COLO829 (cell line): ENCODE measurements around the gene SIPA1L3.
"Not testable (repeated sequence)": the region's sequence is repeated elsewhere in the genome, so short reads cannot be mapped to it uniquely, and the experiment has no call there.

Experiments
- DNase-seq: peaks from one replicate; pipeline ENCODE4 v3.0.0; 2012; ENCODE audit warnings: low spot score

The SIPA1L3 gene

DNA sequence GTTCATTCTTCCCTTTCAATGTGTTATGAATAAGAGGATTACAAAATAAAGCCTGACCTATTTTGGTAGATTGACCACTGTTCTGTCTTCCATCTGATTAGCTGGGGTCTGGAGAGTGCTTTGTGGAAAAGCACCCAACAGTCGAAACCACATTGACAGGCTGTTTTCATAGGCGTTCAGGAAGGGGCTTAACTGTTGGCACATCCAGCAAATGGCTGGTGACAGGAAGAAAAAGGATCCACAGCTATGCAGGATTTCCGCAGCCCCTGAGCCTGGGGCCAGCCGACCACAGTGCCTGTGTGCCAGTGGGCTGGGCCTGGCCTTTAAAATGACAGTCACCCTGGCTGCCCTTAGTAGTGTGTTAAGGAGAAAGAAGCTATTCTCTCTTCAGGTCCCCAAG lies 113.3 kb downstream of the SIPA1L3 start:
- DNase-seq: no peak

DNA sequence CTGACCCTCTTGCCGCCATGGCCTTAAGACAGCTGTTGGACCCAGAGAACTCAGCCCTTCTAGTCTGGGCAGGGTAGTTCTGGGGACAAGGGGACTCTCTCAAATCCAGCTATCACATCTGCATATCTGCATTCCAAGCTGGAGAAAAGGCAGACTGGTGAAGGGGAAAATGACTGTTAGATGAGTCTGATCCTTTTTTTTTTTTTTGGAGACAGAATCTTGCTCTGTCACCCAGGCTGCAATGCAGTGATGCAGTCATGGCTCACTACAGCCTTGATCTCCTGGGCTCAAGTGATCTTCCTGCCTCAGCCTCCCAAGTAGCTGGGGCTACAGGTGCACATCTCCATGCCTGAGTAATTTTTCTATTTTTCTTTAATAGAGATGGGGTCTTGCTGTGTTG lies 114.3 kb downstream of the SIPA1L3 start:
- no peak for DNase-seq

DNA sequence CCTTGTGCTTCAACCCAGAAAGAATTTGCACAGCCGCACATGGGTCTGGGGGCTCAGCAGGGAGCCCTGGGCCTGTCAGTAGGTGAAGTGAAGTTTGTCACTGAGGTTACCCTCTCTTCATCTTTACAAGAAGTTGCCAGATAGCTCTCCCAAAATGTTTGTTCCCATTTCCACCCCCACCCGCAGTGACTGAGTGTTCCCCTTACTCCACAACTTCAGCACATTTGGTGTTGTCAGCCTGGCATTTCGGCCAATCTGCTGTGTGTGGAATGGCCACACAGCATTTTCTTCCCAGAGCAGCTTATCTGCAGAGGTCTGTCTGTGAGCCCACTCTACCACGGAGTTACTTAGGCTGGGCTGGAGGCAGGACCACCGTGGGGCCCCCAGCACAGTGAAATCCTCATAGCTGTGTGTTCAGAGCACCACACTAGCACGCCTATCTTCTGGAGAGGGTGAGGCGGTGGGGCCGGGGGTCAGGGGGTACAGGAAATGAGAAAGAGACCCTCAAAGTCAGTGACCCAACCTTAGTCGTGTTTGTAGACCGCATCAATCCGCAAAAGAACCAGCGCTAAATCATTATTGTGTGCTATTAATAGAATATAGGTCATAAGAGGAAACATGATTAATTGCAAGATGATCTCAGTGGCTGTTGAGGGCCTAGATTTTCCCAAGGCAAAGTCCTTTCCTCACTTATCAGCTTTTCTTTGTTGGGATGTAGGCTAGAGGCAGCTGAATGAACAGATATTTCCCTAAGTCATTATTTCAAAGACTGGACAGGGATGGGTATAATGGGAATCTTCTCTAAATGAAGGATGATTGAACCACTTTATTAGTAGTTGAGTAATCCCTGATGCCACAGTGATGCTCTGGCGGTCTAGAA lies 116.0 kb downstream of the SIPA1L3 start:
- DNase-seq: no peak

DNA sequence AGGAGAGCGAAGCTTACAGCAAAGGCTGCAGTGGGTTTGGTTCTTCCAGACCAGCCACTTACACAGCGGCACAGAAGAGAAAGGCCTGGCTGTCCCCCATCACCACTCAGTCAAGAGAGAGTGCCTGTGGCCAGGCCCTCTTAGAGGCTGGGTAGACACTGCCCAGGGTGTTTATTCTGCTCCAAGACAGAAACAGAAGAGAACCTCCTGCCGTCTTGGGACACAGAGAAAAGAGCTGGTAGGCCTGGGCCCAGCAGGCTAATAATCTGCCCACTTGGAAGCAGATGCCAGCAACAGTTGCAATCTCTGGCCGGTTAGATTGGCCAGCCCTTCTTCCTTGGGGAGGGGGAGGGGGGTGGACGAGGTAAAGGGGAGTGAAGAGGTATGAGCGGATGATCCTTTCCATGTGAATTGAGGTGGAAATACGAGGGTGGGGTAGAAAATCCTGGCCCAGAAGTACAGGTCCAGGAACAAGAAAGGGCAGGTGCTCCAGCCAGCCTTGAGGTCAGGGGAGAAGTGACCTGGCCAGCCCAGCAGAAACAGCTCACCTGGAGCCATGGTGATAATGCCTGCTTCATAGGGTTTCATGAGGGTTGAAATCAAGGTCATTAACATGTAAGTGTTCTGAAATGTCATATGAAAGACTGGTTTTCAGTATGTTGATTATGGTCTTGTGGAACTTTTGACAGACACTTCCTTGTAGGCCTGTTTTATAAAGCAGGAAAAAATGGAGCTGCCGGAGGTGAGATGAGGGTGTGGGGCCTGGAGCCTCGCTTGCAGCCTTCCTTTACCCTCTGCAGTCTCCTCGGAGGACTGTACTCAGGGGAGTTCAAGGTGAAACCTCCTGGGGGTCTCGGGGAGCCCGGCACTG lies 116.9 kb downstream of the SIPA1L3 start:
- DNase-seq: no peak

DNA sequence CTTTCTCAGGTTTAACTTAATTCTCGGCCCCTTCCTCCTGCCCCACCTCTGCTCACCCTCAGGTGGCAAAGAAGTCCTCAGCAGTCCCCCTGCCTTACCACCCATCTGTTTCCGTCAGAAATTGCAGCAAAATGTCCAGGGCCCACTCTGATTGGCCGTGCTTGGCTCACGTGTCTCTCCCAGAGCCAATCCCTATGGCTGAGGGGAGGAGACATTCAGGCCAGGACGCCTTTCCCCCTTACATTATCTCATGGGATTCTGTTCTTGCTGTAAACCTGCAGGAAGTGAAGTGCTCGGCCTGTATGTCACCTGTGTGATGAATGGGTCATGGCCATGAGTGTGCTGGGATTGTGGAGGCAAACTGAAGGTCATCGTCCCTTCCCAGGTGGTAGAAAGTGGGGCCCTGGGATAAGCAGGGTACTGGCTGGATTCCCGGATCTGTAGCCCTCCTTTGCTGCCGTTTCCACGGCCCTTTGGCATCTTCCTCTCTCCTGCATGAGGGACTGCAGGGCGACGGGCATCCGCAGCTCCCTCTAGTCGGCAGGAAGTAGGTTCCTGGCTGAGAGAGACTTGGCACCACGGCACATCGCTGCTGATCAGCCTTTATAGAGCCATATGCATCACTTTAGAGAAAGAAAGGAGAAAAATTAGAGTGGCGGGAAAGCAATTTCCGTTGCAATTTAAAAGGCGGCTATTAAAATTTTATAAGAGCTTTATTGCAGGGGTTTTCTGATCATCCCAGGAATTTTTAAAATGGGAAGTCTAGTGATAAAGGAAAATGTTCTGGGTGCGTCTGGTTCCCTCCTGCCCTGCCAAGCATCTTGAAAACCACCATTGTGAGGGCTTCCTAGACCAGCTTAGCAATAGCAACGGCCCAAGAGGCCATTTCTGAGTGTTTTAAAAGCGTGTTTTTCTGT lies 118.2 kb downstream of the SIPA1L3 start:
- DNase-seq: no peak

DNA sequence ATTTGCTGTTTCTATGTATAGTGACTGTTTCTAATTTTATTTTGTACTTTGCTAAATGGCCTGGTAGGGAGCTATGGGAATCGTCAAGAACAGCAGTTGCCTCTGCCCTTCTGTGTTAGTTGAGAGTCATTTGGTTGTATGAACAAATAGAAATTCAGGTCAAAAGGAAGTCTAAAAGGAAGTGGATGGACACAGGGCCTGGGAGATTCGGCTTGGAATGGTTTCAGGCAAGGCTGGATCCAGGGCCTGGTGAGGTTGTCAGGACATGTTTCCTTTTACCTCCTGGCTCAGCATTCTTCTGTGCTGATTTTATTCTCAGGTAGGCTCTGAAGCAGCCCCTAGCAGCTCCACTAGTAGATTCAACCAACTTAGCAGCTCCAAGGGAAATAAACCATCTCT lies 118.9 kb downstream of the SIPA1L3 start:
- DNase-seq: no peak

DNA sequence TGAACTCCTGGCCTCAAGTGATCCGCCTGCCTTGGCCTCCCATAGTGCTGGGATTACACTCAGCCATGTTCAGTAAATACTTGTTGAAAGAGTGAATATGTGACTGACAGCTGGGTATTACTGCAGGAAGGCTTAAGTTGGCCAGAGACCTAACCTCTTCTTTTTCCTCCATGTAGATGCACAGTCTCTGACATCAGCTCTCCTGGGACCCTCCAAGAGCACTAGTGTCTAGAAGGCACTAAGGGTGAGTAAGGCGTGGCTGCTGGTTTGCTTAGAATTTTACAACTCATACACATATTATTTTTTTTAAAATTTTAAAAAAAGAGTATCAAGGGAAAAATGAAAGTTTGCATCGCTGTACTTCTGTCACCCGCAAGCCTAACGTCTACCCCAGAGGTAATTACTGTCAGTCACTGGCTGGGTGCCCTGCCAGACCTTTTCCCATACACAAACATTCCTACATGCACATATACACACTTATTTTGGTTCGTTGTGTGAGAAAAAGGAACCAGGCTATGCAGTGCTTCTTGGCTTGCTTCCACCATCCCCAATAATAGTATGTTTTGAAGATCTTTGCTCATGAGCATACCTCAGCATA lies 122.0 kb downstream of the SIPA1L3 start:
- DNase-seq: no peak

DNA sequence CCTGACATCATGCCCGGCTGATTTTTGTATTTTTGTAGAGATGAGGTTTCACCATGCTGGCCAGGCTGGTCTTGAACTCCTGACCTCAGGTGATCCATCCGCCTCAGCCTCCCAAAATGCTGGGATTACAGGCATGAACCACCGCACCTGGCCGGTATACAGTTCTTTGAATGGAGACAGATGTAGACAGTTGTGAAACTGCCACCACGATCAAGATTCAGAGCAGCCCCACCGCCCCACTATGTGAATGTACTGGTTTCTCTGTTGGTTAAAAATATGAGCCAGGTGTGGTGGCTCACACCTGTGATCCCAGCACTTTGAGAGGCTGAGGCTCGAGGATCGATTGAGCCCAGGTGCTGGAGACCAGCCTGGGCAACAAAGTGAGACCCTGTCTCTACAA lies 123.0 kb downstream of the SIPA1L3 start:
- not testable (repeated sequence) for DNase-seq

DNA sequence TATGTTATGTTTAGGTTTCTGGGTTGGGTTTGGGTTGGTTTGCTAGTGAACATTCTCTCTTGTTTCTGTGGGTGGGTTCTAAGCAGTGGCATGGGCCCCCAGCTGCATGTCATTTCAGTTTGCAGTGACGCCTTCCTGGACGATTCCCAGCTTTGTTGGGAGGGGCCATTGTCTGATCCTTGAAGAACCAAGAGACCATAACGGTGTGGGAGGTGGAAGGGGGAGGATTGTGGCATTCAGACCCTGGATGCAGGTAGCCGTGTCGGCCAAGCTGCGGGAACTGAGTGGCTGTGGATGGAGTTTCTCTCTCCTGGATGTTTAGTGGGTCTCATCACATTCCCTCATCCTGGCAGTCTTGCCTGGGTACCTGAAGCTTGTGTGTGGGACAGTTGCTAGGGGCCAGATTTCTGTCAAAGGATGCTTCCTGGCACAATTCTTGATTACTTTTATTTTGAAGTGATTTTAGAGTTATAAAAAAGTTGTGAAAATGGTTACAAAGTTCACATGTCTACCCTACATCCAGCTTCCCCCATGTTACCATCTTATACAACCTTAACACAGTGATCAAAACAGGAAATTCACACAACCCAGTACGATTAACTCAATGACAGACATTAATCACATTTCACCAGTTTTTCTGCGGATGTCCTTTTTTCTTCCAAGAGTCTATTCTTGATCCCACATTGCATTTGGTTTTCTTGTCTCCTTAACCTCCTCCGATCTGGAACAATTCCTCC lies 123.8 kb downstream of the SIPA1L3 start:
- DNase-seq: no peak

DNA sequence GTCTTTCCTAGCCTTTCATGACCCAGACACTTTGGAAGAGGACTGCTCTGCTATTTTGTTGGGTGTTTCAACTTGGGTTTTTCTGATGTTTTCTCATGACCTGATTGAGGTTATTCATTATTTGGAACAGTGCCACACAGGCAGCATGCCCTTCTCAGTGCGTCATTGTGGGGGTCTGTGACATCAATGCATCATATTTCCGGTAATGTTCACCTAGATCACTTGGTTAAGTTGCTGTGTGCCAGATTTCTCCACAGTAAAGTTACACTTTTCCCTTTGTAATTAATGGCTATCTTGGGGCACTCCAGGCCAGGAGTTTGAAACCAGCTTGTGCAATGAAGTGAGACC lies 124.4 kb downstream of the SIPA1L3 start:
- DNase-seq: no peak

DNA sequence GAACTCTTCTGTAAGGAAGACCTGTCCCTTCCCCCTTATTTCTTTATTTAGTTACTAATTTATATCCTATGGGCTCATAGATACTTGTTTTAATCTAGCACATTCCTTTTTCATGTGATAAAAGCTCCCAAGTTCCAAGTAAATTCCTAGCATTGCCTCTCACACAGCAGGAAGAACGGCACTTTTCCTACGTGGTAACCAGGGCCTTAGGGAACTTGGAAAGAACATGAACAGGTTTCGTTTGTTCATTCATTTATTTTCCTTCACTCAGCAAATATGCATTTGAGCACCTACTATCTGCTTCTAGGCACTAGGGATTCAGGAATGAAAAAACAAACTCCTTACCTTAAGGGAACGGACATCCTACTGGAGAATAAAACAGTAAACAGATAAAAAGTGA lies 125.1 kb downstream of the SIPA1L3 start:
- DNase-seq: no peak

DNA sequence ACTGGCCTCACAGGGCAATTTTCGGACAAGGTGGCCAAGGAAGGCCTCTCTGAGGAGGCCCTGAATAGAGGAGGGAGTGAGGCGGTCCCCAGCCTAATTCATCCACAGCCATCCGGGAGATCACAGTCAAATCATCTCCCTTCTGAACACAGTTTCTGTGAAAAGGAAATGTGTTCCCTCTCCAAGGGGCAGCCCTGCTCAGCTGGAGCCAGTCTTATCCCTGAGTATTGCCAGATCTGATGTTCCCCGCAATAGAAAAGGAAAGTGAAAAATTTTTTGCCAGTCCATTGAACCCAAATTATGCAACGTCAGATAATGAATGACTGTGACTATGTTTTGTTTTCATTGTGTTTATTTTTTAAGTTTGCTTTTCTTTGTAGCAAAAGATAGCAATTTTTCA lies 125.9 kb downstream of the SIPA1L3 start:
- DNase-seq: no peak

DNA sequence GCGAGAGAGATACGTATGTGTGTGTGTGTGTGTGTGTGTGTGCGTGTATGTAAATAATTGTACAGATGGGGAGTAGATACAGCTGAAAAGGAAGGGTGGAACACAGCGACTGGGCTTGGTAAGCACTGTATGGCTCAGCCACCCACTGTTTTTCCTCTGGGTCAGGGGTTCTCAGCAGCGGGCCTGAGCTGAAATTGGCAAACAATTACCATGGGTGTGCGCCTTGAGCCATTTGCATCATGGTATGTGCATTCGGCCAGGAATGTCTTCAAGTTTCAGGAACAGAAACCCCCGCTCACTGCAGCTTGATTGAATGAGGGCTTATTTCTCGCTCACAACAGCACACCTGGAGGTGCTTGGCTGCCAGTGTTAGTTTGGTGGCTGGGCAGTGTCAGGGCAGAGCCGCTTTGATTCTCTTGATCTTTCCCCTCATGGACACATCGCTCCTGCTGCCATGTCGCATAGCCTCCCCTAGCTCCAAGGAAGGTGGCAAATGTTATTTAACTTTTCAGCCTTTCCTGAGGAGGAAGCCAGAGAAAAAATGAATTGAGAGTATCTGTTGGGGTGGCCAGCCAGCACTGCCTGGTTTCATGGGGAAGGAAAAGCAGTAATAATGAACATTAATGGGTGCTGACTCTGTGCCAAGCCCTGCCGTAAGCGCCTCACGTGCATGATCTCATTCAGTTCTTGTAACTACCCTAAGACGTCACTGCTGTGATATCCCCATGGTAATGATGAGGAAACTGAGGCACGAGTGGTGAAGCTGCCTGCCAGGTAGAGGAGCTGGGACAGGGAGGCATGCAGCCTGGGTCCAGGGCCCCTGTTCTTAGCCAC lies 126.9 kb downstream of the SIPA1L3 start:
- DNase-seq: no peak

DNA sequence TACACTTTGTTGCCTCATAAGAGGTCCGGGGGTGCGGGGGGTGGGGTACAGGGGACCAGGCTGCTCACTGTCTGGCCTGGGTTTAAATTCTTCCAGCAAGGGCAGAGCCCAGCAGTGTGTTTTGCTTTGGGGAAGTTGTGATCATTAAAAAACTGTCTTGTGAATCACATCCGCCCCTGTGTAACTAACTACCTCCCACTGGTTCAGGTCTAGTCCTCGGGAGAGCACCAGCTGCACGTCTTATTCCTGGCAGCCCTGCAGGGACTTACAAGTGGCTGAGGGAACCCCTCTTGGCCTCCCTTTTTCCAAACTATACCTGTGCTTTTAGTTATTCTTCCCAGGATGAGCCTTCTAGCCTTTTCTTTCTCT lies 127.5 kb downstream of the SIPA1L3 start:
- no peak for DNase-seq

DNA sequence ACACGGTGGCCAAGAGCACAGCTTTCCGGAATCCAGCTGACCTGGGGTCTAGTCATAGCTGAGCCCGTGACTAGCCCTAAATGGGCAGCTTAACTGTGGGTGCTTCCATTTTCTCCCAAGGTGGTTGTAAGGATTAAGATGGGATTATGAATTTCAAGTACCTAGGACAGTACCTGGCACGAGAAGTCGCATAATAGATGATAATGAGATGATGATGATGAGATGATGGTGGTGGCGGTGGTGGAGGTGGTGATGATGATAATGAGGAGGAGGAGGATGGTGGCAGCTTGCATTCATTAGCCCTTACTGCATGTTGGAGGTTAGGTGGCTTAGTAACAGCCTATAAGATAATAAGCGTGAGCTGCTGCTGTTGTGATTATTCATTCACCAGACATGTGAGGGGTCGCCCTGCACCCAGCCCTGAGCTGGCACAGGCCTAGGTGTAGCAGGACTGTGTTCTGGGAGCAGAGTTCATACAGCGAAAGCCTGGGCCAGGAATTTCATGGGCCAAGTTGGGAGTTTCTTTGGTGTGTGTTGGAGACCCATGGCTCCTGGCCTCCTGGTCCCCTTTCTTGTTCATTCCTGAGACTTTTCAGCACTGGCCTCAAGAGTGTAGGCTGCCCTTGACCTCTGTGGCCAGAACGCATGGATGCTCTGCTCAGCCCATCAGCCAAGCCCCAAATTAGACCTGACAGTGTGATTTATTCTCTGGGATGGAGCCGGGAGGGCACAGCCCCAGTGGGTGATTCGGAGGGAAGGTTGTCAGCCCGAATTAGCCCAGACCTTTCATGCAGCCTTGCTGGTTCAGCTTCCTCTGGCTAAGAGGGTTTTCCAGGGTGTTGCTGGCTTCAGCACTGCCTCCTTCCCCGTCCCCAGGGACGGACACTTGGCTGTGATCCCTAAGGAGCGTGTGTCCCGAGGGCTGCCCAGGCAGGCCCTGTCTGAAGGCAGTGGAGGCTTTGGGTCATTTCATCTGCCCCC lies 128.8 kb downstream of the SIPA1L3 start:
- no peak for DNase-seq

DNA sequence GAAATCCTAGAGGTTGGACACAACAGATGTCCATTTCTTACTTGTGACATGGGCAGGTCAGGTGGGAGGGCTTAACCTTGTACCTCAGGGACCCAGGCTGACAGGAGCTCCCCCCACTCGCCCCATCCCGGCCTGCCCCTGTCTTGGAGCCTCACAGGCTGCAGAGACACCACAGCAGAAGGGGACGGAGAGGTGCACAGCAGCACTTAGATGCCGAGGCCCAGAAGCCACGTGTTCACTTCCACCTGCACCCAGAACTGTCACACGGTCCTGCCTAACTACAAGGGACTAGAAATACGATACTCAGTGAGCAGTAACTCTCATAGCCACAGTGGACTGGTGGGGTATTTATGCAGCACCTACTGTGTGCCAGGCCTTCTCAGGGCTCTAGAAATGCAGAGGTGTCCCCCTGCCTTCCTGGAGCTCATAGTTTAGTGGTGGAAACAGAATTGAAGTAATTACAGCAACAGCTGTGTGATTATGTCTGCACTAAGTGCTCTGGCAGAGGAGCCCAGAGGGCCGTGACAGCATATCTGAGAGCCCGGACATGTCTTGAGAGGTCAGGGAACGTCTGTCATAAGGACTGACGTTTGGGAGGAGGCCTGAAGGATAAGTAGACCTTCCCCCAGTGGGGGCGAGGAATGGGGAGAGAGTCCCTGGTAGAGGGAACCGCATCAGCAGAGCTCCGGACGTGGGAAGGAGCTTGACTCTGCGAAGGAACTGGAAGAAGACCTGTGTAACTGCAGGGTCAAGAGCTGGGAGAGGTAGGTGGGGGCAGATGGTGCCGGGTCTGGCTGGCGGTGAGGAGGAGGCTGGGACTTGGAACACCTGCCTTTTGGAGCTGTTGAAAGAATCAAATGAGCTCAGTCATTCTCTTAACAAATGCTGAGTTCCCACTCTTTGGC lies 130.0 kb downstream of the SIPA1L3 start:
- DNase-seq: no peak

DNA sequence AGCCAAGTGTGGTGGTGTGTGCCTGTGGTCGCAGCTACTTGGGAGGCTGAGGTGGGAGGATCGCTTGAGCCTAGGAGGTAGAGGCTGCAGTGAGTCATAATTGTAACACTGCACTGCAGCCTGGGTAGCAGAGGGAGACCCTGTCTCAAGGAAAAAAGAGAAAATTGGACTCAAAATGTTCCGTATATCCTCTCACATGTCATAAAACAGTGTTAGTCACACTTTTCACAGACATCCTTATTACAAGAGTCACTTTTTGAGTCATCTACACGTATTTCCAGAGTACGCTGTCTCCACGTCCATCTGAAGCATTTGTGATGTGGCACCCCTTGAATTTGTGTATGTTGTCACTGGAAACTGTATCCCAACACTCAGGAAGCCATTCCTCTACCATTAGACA lies 133.0 kb downstream of the SIPA1L3 start:
- DNase-seq: no peak

DNA sequence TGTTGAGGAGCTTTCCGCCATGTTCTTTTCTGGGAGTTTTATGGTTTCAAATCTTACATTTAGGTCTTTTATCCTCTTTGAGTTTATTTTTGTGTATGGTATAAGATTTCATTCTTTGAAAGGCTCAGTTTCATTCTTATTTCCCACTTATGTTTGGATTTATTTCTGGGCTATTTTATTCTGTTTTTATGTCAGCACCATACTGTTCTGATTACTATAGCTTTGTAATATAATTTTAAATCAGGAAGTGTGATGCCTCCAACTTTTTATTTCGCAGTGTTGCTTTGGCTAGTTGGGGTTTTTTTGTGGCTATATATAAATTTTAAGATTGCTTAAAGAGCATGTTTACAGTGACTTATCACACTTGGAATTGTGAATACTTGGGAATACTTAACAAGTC lies 135.1 kb downstream of the SIPA1L3 start:
- no peak for DNase-seq
